Ovary (tissue), 3 donors: Measurements from ENCODE around the gene COL13A1.

ENCODE experiments used
- EP300 ChIP-seq: sonication (generic); formaldehyde crosslinking; IDR thresholded peaks from one replicate; pipeline ENCODE4 v1.6.1; 2017; ENCODE audit warnings: antibody characterized with exemption
- POLR2A ChIP-seq: fragments of 450-650 bp; IDR thresholded peaks from one replicate; pipeline ENCODE4 v1.6.1; 2017; ENCODE audit warnings: antibody characterized with exemption, mild to moderate bottlenecking, moderate library complexity
- TF ChIP-seq, protein P1 (sequence below), 3 donors: fragments of 450-650 bp in 2 of 3; fragments of 200-600 bp in 1 of 3; IDR thresholded peaks; one replicate each; pipeline versions ENCODE4 v1.5.1 to v1.8.0; 2016 to 2022; ENCODE audit warnings: antibody characterized with exemption in 3 of 3, mild to moderate bottlenecking in 1 of 3
- donor health status: DM: no; HTN: no; CAD: no.

DNA sequence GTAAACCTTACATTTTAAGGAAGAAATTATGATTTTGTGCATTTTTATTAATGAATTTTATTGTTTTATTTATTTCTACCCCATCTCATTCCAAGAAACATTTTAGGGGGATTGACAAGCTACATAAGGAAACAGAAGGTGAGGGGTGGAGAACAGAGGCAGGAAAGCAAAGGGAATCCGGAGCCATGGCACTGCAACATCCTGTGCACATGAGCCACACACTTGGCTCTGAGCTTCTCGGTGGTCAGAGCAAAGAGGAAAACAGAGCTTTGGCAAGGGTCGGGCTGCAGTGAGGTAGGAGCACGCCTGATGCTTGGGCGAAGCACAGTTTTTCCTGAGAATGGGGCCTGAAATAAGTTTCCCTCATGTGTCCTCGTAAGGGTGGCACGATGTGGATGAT, 68.9 kb downstream of the COL13A1 start:
- TF ChIP-seq, protein P1, sequence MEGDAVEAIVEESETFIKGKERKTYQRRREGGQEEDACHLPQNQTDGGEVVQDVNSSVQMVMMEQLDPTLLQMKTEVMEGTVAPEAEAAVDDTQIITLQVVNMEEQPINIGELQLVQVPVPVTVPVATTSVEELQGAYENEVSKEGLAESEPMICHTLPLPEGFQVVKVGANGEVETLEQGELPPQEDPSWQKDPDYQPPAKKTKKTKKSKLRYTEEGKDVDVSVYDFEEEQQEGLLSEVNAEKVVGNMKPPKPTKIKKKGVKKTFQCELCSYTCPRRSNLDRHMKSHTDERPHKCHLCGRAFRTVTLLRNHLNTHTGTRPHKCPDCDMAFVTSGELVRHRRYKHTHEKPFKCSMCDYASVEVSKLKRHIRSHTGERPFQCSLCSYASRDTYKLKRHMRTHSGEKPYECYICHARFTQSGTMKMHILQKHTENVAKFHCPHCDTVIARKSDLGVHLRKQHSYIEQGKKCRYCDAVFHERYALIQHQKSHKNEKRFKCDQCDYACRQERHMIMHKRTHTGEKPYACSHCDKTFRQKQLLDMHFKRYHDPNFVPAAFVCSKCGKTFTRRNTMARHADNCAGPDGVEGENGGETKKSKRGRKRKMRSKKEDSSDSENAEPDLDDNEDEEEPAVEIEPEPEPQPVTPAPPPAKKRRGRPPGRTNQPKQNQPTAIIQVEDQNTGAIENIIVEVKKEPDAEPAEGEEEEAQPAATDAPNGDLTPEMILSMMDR (IDR thresholded peaks at IDR 0.05), result no peak
- TF ChIP-seq POLR2A, result no peak
- TF ChIP-seq EP300, result no peak
